WERI-Rb-1 (cell line): ENCODE results near the gene PRTFDC1.
"Not testable (repeated sequence)": the region's sequence is repeated elsewhere in the genome, so short reads cannot be mapped to it uniquely, and the experiment has no call there.

Source experiments
- DNase-seq: peaks from one replicate; pipeline ENCODE4 v3.0.0-alpha.2; 2020
- H3K27ac ChIP-seq: fragments of 250-450 bp; sonication (Bioruptor Pico); 2 replicates; pipeline ENCODE4 v1.5.1; 2020; ENCODE audit warnings: mild to moderate bottlenecking, moderate library complexity
- H3K27me3 ChIP-seq: fragments of 250-450 bp; sonication (Bioruptor Pico); 2 replicates; pipeline ENCODE4 v1.5.1; 2021; ENCODE audit warnings: mild to moderate bottlenecking, low read depth, moderate library complexity; ENCODE audit not compliant: insufficient read depth, severe bottlenecking
- H3K36me3 ChIP-seq: fragments of 250-450 bp; sonication (Bioruptor Pico); 2 replicates; pipeline ENCODE4 v1.5.1; 2020; ENCODE audit warnings: mild to moderate bottlenecking, moderate library complexity
- H3K4me3 ChIP-seq: 2 replicates; pipeline ENCODE4 v1.5.1; 2011; ENCODE audit warnings: low read depth, mild to moderate bottlenecking, control low read depth, low read length
- H3K9me3 ChIP-seq: fragments of 250-450 bp; sonication (Bioruptor Pico); 2 replicates; pipeline ENCODE4 v1.5.1; 2021; ENCODE audit warnings: mild to moderate bottlenecking, moderate library complexity; ENCODE audit not compliant: severe bottlenecking
- TF ChIP-seq, protein P1 (sequence below): IDR thresholded peaks from 2 replicates; pipeline ENCODE4 v1.5.1; 2011; ENCODE audit warnings: low read depth, mild to moderate bottlenecking, control low read depth, inconsistent platforms, low read length

Gene PRTFDC1

DNA sequence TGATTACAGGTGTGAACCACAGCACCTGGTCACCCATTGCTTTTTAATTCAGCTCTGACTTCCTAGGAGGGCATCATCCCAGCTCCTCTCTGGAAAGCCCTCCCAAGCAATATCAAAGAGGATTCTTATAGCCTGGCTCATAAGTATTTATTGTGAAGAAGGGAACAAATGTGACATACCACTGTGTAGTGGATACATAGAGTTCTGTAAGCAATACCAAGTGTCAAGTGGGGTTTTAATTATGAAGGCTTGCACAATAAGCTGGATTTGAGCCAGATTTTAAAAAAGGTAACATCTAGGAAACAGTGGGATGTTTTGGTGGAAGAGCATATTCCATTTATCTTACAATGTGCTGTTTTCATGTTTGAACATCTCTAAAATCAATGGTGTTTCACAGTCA is 19.0 kb upstream of the PRTFDC1 start:
- TF ChIP-seq, protein P1, sequence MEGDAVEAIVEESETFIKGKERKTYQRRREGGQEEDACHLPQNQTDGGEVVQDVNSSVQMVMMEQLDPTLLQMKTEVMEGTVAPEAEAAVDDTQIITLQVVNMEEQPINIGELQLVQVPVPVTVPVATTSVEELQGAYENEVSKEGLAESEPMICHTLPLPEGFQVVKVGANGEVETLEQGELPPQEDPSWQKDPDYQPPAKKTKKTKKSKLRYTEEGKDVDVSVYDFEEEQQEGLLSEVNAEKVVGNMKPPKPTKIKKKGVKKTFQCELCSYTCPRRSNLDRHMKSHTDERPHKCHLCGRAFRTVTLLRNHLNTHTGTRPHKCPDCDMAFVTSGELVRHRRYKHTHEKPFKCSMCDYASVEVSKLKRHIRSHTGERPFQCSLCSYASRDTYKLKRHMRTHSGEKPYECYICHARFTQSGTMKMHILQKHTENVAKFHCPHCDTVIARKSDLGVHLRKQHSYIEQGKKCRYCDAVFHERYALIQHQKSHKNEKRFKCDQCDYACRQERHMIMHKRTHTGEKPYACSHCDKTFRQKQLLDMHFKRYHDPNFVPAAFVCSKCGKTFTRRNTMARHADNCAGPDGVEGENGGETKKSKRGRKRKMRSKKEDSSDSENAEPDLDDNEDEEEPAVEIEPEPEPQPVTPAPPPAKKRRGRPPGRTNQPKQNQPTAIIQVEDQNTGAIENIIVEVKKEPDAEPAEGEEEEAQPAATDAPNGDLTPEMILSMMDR, result no peak
- Histone ChIP-seq H3K9me3 (no peaks in the 10 kb centered on the region), H3K27me3 (no peaks in the 10 kb centered on the region), H3K27ac (no peak overlapping the region), H3K36me3 (no peaks in the 10 kb centered on the region), H3K4me3 (no peak overlapping the region)
- DNase-seq, result no peak

DNA sequence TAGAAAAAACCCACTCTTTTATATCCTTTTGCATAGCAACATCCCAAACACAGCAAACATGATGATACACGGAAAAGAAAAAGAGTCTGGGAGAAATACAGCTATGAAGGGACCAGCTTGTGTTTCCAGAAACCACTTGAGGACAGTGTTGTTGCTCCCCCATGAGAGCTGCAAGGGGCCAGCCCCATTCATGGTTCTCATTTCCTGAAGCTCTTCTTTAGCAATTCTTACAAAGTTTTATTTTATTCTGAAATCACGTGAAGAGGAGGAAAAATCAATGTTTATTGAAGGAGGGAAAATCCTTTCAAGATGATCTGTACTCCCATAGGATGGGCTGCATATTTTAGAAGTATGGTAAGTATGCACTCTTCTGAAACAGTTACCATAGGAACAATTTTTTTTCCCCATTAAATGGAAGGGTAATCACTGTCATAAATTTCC is 17.5 kb upstream of the PRTFDC1 start:
- H3K9me3 ChIP-seq, result no peaks in the 10 kb centered on the region
- no peaks in the 10 kb centered on the region for H3K27me3 ChIP-seq
- no peak for DNase-seq
- TF ChIP-seq, protein P1, result no peak
- no peak overlapping the region for H3K27ac ChIP-seq
- H3K4me3 ChIP-seq, result no peak overlapping the region
- H3K36me3 ChIP-seq, result no peaks in the 10 kb centered on the region

GRCh38 chr10:24968951-24969350 is 16.5 kb upstream of the PRTFDC1 start:
- H3K36me3 ChIP-seq, H3K27ac ChIP-seq, DNase-seq, H3K9me3 ChIP-seq, H3K27me3 ChIP-seq, H3K4me3 ChIP-seq: not testable (repeated sequence)

DNA sequence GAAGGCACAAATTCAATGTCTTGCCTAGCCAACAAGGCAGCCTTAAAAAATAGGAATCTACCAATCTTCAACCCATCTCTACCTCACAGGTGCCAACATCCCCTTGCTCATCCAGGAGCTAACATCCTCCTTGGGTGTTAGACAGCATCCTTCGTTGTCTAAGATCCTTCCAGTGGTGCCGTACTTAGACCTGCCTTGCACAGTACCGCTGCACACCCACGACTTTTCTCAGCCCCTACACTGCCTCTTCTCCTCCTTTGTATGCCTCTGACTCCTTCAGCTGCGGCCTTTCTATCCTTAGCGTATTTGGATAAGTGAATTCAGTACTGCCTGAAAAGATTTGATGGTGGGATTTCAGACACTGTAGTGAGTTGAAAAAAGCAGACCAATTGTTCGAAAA is 15.9 kb upstream of the PRTFDC1 start:
- H3K27ac ChIP-seq, result no peak overlapping the region
- DNase-seq, result no peak
- H3K4me3 ChIP-seq, result no peak overlapping the region
- TF ChIP-seq, protein P1, result no peak
- H3K9me3 ChIP-seq, result no peaks in the 10 kb centered on the region
- H3K27me3 ChIP-seq, result no peaks in the 10 kb centered on the region
- H3K36me3 ChIP-seq, result no peaks in the 10 kb centered on the region

GRCh38 chr10:24966962-24967481 is 14.6 kb upstream of the PRTFDC1 start:
- H3K27me3 ChIP-seq, result no peaks in the 10 kb centered on the region
- TF ChIP-seq, protein P1, result no peak
- DNase-seq, result no peak
- H3K4me3 ChIP-seq, result no peak overlapping the region
- H3K36me3 ChIP-seq, result no peaks in the 10 kb centered on the region
- no peaks in the 10 kb centered on the region for H3K9me3 ChIP-seq
- no peak overlapping the region for H3K27ac ChIP-seq

DNA sequence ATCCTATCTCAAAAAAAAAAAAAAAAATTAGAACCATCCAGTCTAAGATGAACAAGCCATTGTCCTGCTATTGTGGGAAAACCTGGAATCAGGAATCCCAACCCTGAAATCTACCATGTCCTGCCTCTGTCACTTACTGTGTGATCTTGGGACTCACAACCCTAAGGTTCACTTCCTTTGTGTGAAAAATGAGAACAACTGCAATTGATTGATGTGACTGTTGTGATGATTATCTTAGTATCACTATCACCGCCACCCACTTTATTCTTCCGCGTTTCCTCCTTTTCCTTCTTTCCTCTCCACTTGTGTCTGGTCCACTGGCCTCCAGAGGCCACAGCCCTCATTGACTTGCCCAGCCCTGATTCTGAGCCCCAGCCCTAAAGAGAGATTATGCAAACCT is 12.6 kb upstream of the PRTFDC1 start:
- Histone ChIP-seq H3K36me3 (no peaks in the 10 kb centered on the region), H3K4me3 (no peak overlapping the region), H3K27me3 (no peaks in the 10 kb centered on the region), H3K9me3 (no peaks in the 10 kb centered on the region), H3K27ac (no peak overlapping the region)
- TF ChIP-seq, protein P1, result no peak
- DNase-seq, result no peak
